Keratinocyte (primary cell): ENCODE data around the gene TCP10L. TPM values are rescaled to one million over a fixed set of nuclear protein-coding genes. Genes with fewer than 3 reads are reported as not detected.
A peak's percentile ranks its signal among the peaks of the same experiment; 100 is the strongest.

Experiments
- DNase-seq: peaks from one replicate; pipeline ENCODE4 v3.0.0-alpha.2; 2011; ENCODE audit warnings: low read depth, missing footprints, low spot score
- FAIRE-seq: peaks from 2 replicates; lab custom pipeline; 2011; peaks lifted over from hg19 to GRCh38; lab: Jason Lieb, UNC
- H2AFZ ChIP-seq: 2 replicates; pipeline ENCODE4 v1.6.0; 2012; ENCODE audit warnings: low read length, control low read depth, inconsistent platforms; ENCODE audit not compliant: control insufficient read depth
- H3K27ac ChIP-seq: 2 replicates; pipeline ENCODE4 v1.5.1; 2011; ENCODE audit warnings: low read length; ENCODE audit not compliant: control insufficient read depth, insufficient read depth
- H3K27me3 ChIP-seq: 3 replicates; pipeline ENCODE4 v1.6.0; 2011; ENCODE audit warnings: low read length; ENCODE audit not compliant: control insufficient read depth, insufficient read depth; ENCODE audit errors: extremely low read depth
- H3K36me3 ChIP-seq, 2 experiments: 2 replicates in 1 of 2; 3 replicates in 1 of 2; pipeline ENCODE4 v1.5.1; 2011; ENCODE audit warnings: low read length in 2 of 2, mild to moderate bottlenecking in 1 of 2; ENCODE audit not compliant: control insufficient read depth in 2 of 2, insufficient read depth in 2 of 2; ENCODE audit errors: extremely low read depth in 1 of 2
- H3K4me1 ChIP-seq: 3 replicates; pipeline ENCODE4 v1.5.1; 2011; ENCODE audit warnings: low read length; ENCODE audit not compliant: control insufficient read depth, insufficient read depth; ENCODE audit errors: extremely low read depth
- H3K4me2 ChIP-seq: 3 replicates; pipeline ENCODE4 v1.6.0; 2011; ENCODE audit warnings: low read depth, low read length; ENCODE audit not compliant: control insufficient read depth, insufficient read depth; ENCODE audit errors: extremely low read depth
- H3K4me3 ChIP-seq, 3 experiments: fragments of 200-600 bp in 1 of 3; sonication (generic) in 1 of 3; 2 replicates in 2 of 3; 3 replicates in 1 of 3; pipeline ENCODE4 v1.5.1; 2011 to 2016; ENCODE audit warnings: low read length in 3 of 3, mild to moderate bottlenecking in 3 of 3, control low read depth in 2 of 3, inconsistent platforms in 1 of 3, low read depth in 1 of 3, mixed read lengths in 1 of 3, mixed run types in 1 of 3, moderate library complexity in 1 of 3; ENCODE audit not compliant: control insufficient read depth in 2 of 3, insufficient read depth in 2 of 3; ENCODE audit errors: extremely low read depth in 1 of 3
- H3K79me2 ChIP-seq: 2 replicates; pipeline ENCODE4 v1.6.0; 2012; ENCODE audit warnings: low read length; ENCODE audit not compliant: control insufficient read depth, insufficient read depth
- H3K9ac ChIP-seq: 3 replicates; pipeline ENCODE4 v1.6.0; 2011; ENCODE audit warnings: low read length; ENCODE audit not compliant: control insufficient read depth, insufficient read depth; ENCODE audit errors: extremely low read depth
- H3K9me1 ChIP-seq: 3 replicates; pipeline ENCODE4 v1.6.0; 2011; ENCODE audit warnings: low read length; ENCODE audit not compliant: control insufficient read depth, insufficient read depth; ENCODE audit errors: extremely low read depth
- H3K9me3 ChIP-seq: 2 replicates; pipeline ENCODE4 v1.5.1; 2012; ENCODE audit warnings: low read depth, low read length; ENCODE audit not compliant: control insufficient read depth
- H4K20me1 ChIP-seq: 3 replicates; pipeline ENCODE4 v1.6.0; 2011; ENCODE audit warnings: low read length; ENCODE audit not compliant: control insufficient read depth, insufficient read depth; ENCODE audit errors: extremely low read depth
- EZH2 ChIP-seq: IDR thresholded peaks from one replicate; pipeline ENCODE4 v1.6.1; 2012; ENCODE audit warnings: inconsistent platforms, mild to moderate bottlenecking, low read length, moderate library complexity
- dilution Hi-C: fragments of 300-500 bp; cut with MboI; formaldehyde crosslinking; loops from one replicate; pipeline ENCODE4 v1.7.0; 2020; ENCODE audit warnings: low sequenced_read_pairs; ENCODE audit not compliant: extremely low pct_ligation_motif_present
- polyA plus RNA-seq, 5 experiments: library from polyadenylated mRNA; depleted of rRNA in 3 of 5; stranded (reverse) in 3 of 5; stranded (forward) in 1 of 5; unstranded in 1 of 5; fragments of >200 nt; gene quantifications; 1 replicate in 1 of 5; 2 replicates in 3 of 5; 3 replicates in 1 of 5; pipeline versions ENCODE4 v1.2.1 to v1.2.3, GENCODE V29; 2011 to 2012; ENCODE audit warnings: missing spikeins in 2 of 5, low read depth in 1 of 5, low replicate concordance in 1 of 5
- TF ChIP-seq, protein P1 (sequence below), 3 experiments: IDR thresholded peaks in 1 of 3; conservative IDR thresholded peaks in 1 of 3; optimal IDR thresholded peaks in 1 of 3; 2 replicates in 2 of 3; 3 replicates in 1 of 3; pipeline versions ENCODE3 to v1.5.1; 2011; ENCODE audit warnings: low read length in 3 of 3, mild to moderate bottlenecking in 3 of 3, moderate library complexity in 2 of 3, control low read depth in 1 of 3, inconsistent platforms in 1 of 3; ENCODE audit not compliant: insufficient read depth in 2 of 3; ENCODE audit errors: extremely low read depth in 1 of 3

The TCP10L gene
- polyA plus RNA-seq, 1 donor (not counting 4 experiments of a cell fraction or from before 2014, with no cell fraction given) = 0.25 TPM

DNA sequence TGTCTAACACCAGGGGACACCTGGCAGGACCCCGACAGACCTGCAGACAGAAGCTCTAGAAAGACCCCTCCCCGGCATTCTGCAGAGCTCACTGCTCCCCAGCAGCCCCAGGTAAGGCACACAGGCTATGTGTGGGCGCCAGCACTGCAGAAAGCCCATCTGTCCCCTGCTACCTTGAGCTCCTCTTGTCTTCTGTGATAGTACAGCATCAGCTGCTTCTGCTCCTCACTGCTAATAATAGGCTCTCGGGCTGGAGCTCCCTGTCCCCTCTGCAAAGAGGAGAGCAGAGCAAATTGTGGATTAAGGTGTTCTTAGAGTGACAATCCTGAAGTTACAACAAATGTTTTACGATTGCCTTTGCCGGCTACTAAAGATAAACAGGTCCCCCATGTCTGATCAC, 16.8 kb upstream of the TCP10L start:
- no peak for FAIRE-seq
- no peak overlapping the region for H3K4me3 ChIP-seq
- no peaks in the 10 kb centered on the region for H3K9me1 ChIP-seq
- no peak for DNase-seq
- no peak overlapping the region for H3K9ac ChIP-seq
- peaks cover 18% of the 10 kb centered on the region for H3K4me1 ChIP-seq
- H3K27ac ChIP-seq = no peak overlapping the region
- dilution Hi-C loops = no loop called here
- TF ChIP-seq, protein P1, sequence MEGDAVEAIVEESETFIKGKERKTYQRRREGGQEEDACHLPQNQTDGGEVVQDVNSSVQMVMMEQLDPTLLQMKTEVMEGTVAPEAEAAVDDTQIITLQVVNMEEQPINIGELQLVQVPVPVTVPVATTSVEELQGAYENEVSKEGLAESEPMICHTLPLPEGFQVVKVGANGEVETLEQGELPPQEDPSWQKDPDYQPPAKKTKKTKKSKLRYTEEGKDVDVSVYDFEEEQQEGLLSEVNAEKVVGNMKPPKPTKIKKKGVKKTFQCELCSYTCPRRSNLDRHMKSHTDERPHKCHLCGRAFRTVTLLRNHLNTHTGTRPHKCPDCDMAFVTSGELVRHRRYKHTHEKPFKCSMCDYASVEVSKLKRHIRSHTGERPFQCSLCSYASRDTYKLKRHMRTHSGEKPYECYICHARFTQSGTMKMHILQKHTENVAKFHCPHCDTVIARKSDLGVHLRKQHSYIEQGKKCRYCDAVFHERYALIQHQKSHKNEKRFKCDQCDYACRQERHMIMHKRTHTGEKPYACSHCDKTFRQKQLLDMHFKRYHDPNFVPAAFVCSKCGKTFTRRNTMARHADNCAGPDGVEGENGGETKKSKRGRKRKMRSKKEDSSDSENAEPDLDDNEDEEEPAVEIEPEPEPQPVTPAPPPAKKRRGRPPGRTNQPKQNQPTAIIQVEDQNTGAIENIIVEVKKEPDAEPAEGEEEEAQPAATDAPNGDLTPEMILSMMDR (optimal IDR thresholded peaks at IDR 0.05 in 1 of 3, IDR thresholded peaks at IDR 0.05 in 1 of 3, conservative IDR thresholded peaks at IDR 0.05 in 1 of 3; ENCODE audit: extremely low read depth in 1 of 3, insufficient read depth in 2 of 3, low read length in 3 of 3) = no peak
- TF ChIP-seq EZH2 = no peak
- no peak overlapping the region for H3K4me2 ChIP-seq
- H3K9me3 ChIP-seq = no peaks in the 10 kb centered on the region
- peaks cover 26% of the 10 kb centered on the region in 2 experiments for H3K36me3 ChIP-seq
- H3K27me3 ChIP-seq = no peaks in the 10 kb centered on the region
- no peaks in the 10 kb centered on the region for H4K20me1 ChIP-seq
- no peak overlapping the region for H2AFZ ChIP-seq
- H3K79me2 ChIP-seq = no peaks in the 10 kb centered on the region

DNA sequence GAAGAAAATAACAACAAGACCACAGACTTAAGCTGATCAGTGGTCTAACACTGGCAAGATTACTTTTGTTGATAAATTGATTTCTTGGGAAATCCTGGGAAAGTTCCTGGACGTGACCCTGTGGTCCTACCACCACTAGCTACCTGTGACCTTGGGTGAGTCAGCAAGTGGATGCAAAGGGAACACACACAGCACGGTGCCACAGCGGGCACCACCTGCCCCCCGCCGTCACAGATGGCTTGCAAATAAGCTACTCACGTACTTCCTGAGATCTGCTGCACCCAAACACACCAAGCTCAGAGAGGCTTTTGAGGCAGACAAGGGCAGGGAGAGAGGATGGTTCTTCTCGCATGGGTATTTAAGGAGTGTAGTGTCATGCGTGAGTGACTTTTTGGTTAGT, 14.2 kb upstream of the TCP10L start:
- no peak overlapping the region for H3K4me3 ChIP-seq
- H3K27me3 ChIP-seq = no peaks in the 10 kb centered on the region
- TF ChIP-seq, protein P1 (optimal IDR thresholded peaks at IDR 0.05 in 1 of 3, IDR thresholded peaks at IDR 0.05 in 1 of 3, conservative IDR thresholded peaks at IDR 0.05 in 1 of 3; ENCODE audit: extremely low read depth in 1 of 3, insufficient read depth in 2 of 3, low read length in 3 of 3) = no peak
- H3K79me2 ChIP-seq = no peaks in the 10 kb centered on the region
- H4K20me1 ChIP-seq = no peaks in the 10 kb centered on the region
- H3K27ac ChIP-seq = peak overlapping the region; percentile 17
- no peaks in the 10 kb centered on the region for H3K9me1 ChIP-seq
- dilution Hi-C loops = no loop called here
- H3K4me2 ChIP-seq = no peak overlapping the region
- no peak overlapping the region for H2AFZ ChIP-seq
- no peak overlapping the region for H3K9ac ChIP-seq
- FAIRE-seq = peak; percentile 9
- peaks cover 16 to 21% of the 10 kb centered on the region in 2 experiments for H3K36me3 ChIP-seq
- H3K9me3 ChIP-seq = no peaks in the 10 kb centered on the region
- H3K4me1 ChIP-seq = peaks cover 24% of the 10 kb centered on the region
- DNase-seq = no peak
